Right lobe of liver (tissue), 4 donors: ENCODE results near the gene KCNQ1.

ENCODE experiments used
- POLR2A ChIP-seq: fragments of 450-650 bp; IDR thresholded peaks from one replicate; pipeline ENCODE4 v1.6.1; 2017; ENCODE audit warnings: antibody characterized with exemption, mild to moderate bottlenecking
- TF ChIP-seq, protein P1 (sequence below), 4 donors: fragments of 200-600 bp in 3 of 4; fragments of 450-650 bp in 1 of 4; IDR thresholded peaks; one replicate each; pipeline versions ENCODE4 v1.5.1 to v1.8.0; 2016 to 2022; ENCODE audit warnings: antibody characterized with exemption in 4 of 4, mild to moderate bottlenecking in 2 of 4
- donor health status: DM: no; HTN: no; CAD: no.
- donor health status: DM: no; HTN: no; CAD: no.
- donor health status: DM: no; HTN: yes; CAD: no.

DNA sequence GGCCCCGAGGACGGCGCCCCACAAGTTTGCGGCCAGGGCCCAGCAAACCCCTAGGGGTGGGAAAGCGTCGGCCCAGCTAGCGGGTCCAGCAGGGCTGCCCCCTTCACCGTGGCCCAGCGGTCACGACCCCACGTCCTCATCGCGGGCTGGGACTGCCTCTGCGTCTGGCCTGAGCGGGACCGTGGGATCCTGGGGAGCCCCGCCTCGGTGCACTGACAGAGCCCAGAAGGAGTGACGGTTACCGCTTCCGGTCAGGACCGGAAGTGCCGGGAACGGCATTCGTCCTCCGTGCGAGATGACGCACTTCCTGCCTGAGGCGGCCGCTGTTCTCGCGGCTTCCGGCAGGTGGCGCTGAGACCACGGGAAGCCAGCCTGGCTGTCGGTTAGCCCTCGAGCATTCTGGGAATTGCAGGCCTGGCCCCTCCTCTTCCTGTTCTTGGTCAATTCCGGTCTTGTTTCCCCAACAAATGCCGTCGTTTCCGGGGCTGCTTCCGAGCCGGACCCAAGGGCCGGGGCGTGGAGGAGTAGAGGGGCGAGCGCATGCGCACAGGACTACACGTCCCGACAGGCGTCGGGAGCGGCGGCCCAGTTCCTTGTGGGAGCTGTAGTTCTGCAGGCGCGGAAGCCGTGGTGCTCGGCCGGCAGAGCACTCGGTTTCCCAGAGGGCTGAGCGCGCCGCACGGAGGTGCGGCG is 44.6 kb upstream of the KCNQ1 start, which contains the start of gene TSSC4:
- TF ChIP-seq, protein P1, sequence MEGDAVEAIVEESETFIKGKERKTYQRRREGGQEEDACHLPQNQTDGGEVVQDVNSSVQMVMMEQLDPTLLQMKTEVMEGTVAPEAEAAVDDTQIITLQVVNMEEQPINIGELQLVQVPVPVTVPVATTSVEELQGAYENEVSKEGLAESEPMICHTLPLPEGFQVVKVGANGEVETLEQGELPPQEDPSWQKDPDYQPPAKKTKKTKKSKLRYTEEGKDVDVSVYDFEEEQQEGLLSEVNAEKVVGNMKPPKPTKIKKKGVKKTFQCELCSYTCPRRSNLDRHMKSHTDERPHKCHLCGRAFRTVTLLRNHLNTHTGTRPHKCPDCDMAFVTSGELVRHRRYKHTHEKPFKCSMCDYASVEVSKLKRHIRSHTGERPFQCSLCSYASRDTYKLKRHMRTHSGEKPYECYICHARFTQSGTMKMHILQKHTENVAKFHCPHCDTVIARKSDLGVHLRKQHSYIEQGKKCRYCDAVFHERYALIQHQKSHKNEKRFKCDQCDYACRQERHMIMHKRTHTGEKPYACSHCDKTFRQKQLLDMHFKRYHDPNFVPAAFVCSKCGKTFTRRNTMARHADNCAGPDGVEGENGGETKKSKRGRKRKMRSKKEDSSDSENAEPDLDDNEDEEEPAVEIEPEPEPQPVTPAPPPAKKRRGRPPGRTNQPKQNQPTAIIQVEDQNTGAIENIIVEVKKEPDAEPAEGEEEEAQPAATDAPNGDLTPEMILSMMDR (IDR thresholded peaks at IDR 0.05): peak; percentile 96 to 100 (median 100)
- TF ChIP-seq POLR2A: peak; percentile 81
